Left kidney (tissue), 2 donors: Measurements from ENCODE around the gene TAOK1. TPM values are rescaled to one million over a fixed set of nuclear protein-coding genes. Genes with fewer than 3 reads are reported as not detected.

ENCODE experiments used
- DNase-seq: peaks from one replicate; pipeline ENCODE4 v3.0.0-alpha.2; 2013
- polyA plus RNA-seq: library from polyadenylated mRNA; unstranded; fragments of 120-200 nt; gene quantifications from one replicate; pipeline ENCODE4 v1.2.1, GENCODE V29; 2013; ENCODE audit not compliant: insufficient read length

The TAOK1 gene
- polyA plus RNA-seq, 1 donor = 56.2 TPM

- no peak for DNase-seq
Measured at GRCh38 chr17:29570521-29570920, 180.4 kb downstream of the TAOK1 start.

- no peak for DNase-seq
Measured at GRCh38 chr17:29571486-29571882, 181.3 kb downstream of the TAOK1 start.

- no peak for DNase-seq
Measured at GRCh38 chr17:29571883-29572681, 181.9 kb downstream of the TAOK1 start.

GRCh38 chr17:29572691-29573557 is 182.8 kb downstream of the TAOK1 start:
- no peak for DNase-seq

GRCh38 chr17:29573558-29573869 is 183.4 kb downstream of the TAOK1 start:
- no peak for DNase-seq

- no peak for DNase-seq
Measured at GRCh38 chr17:29573871-29574731, 183.9 kb downstream of the TAOK1 start.

- no peak for DNase-seq
Measured at GRCh38 chr17:29574732-29575510, 184.8 kb downstream of the TAOK1 start.

GRCh38 chr17:29575511-29576213 is 185.5 kb downstream of the TAOK1 start:
- no peak for DNase-seq

- no peak for DNase-seq
Measured at GRCh38 chr17:29576214-29577000, 186.2 kb downstream of the TAOK1 start.

- DNase-seq = no peak
Measured at GRCh38 chr17:29577001-29577370, 186.8 kb downstream of the TAOK1 start.

GRCh38 chr17:29577385-29578211 is 187.4 kb downstream of the TAOK1 start:
- DNase-seq = no peak

GRCh38 chr17:29578626-29579485 is 188.7 kb downstream of the TAOK1 start:
- no peak for DNase-seq

GRCh38 chr17:29579866-29580771 is 190.0 kb downstream of the TAOK1 start:
- DNase-seq = peak; percentile 73

- DNase-seq = no peak
Measured at GRCh38 chr17:29581583-29582253, 191.6 kb downstream of the TAOK1 start.

GRCh38 chr17:29582254-29582765 is 192.1 kb downstream of the TAOK1 start:
- no peak for DNase-seq

- DNase-seq = no peak
Measured at GRCh38 chr17:29582772-29583171, 192.6 kb downstream of the TAOK1 start.
